Progenitor cell of endocrine pancreas (in vitro differentiated cells): ENCODE data around the gene PALLD. TPM values are rescaled to one million over a fixed set of nuclear protein-coding genes. Genes with fewer than 3 reads are reported as not detected.

ENCODE experiments used
- DNase-seq: peaks from one replicate; pipeline ENCODE4 v3.0.0; 2021; ENCODE audit warnings: low spot score; ENCODE audit not compliant: unreplicated experiment
- H3K27ac Mint-ChIP-seq: 2 replicates; pipeline ENCODE4 v1.8.0; 2021; ENCODE audit warnings: mild to moderate bottlenecking, moderate library complexity, mixed read lengths
- H3K27me3 Mint-ChIP-seq: 2 replicates; pipeline ENCODE4 v1.8.0; 2021; ENCODE audit warnings: mixed read lengths
- H3K36me3 Mint-ChIP-seq: 2 replicates; pipeline ENCODE4 v1.8.0; 2022; ENCODE audit warnings: mixed read lengths; ENCODE audit not compliant: insufficient read depth
- H3K4me1 Mint-ChIP-seq: 2 replicates; pipeline ENCODE4 v1.8.0; 2021; ENCODE audit warnings: low read depth, mixed read lengths
- H3K4me3 Mint-ChIP-seq: 2 replicates; pipeline ENCODE4 v1.8.0; 2021; ENCODE audit warnings: low read depth, mild to moderate bottlenecking, moderate library complexity, mixed read lengths
- H3K9me3 Mint-ChIP-seq: 2 replicates; pipeline ENCODE4 v1.8.0; 2021; ENCODE audit warnings: low read depth, mixed read lengths
- CTCF ChIP-seq: fragments of 200-600 bp; sonication (generic); IDR thresholded peaks from one replicate; pipeline ENCODE4 v1.5.0; 2021; ENCODE audit warnings: antibody characterized with exemption, mild to moderate bottlenecking; ENCODE audit not compliant: unreplicated experiment
- total RNA-seq: library from RNA; stranded (reverse); gene quantifications from 2 replicates; pipeline ENCODE4 v1.2.1, GENCODE V29; 2021

Gene PALLD
- total RNA-seq, 1 donor from 2014 or later, result 43.2 TPM

- Mint-ChIP-seq H3K27me3 (peaks cover 3% of the 10 kb centered on the region), H3K27ac (no peak overlapping the region), H3K36me3 (no peaks in the 10 kb centered on the region), H3K4me1 (peaks cover 8% of the 10 kb centered on the region), H3K9me3 (no peaks in the 10 kb centered on the region), H3K4me3 (no peak overlapping the region)
- DNase-seq, result no peak
- TF ChIP-seq CTCF, result no peak
Measured at GRCh38 chr4:168639914-168640313, 143.1 kb downstream of the PALLD start.

DNA sequence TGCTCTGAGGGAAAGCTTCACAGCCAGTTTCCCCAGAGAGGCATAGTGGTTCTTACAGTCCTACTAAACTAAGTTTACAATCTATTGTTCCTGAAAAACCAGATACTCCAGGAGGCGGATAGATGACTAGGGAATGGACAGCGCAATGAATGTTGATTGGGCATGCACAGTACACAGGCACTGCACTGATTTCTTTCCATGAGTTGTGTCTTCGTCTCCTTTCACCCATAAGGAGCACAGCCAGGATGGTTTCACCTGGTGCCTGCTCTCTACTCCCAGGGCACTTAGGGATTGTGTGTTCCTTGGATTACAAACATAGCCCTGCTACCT, 144.9 kb downstream of the PALLD start:
- Mint-ChIP-seq H3K36me3 (no peaks in the 10 kb centered on the region), H3K27ac (no peak overlapping the region), H3K4me3 (no peak overlapping the region), H3K4me1 (peaks cover 6% of the 10 kb centered on the region), H3K27me3 (peaks cover 2% of the 10 kb centered on the region), H3K9me3 (no peaks in the 10 kb centered on the region)
- DNase-seq, result no peak
- no peak for TF ChIP-seq CTCF

GRCh38 chr4:168642591-168642990, 145.7 kb downstream of the PALLD start:
- no peak for DNase-seq
- peaks cover 2% of the 10 kb centered on the region for H3K4me1 Mint-ChIP-seq
- no peaks in the 10 kb centered on the region for H3K27me3 Mint-ChIP-seq
- TF ChIP-seq CTCF, result no peak
- H3K4me3 Mint-ChIP-seq, result no peak overlapping the region
- no peak overlapping the region for H3K27ac Mint-ChIP-seq
- H3K9me3 Mint-ChIP-seq, result no peaks in the 10 kb centered on the region
- no peaks in the 10 kb centered on the region for H3K36me3 Mint-ChIP-seq

DNA sequence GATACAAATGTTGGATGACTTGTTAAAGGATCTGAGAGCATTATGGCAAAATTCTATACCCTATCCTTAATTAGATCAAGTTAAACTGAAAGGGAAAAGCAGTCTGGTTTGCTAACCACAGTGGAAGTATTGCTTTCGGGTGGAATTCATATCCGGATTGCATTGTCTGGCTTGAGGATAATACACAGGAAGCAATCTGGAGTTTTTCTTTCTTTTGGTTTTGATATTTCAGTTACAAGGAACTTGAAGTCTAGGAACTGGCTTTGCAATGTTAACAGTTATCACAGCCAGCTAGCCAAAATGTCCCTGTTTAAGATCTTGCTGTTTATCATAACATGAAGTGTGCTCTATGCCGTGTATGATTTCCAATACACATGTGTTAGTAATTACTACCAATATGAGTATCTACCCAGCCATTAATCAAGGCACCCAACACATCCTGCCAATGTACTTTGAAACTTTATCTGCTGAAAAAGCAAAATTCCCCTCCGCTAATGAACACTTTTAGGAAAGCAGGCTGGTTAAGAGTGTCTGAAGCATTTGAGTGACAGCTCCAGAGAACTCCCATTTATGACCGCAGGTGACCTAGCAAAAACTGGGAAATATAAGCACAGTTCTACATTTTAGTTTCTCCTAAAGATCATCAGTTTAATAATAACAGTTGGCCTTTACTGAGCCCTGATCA, 146.4 kb downstream of the PALLD start:
- H3K27ac Mint-ChIP-seq, result no peak overlapping the region
- no peaks in the 10 kb centered on the region for H3K27me3 Mint-ChIP-seq
- no peaks in the 10 kb centered on the region for H3K9me3 Mint-ChIP-seq
- H3K4me1 Mint-ChIP-seq, result no peaks in the 10 kb centered on the region
- no peaks in the 10 kb centered on the region for H3K36me3 Mint-ChIP-seq
- no peak for DNase-seq
- no peak for TF ChIP-seq CTCF
- no peak overlapping the region for H3K4me3 Mint-ChIP-seq

DNA sequence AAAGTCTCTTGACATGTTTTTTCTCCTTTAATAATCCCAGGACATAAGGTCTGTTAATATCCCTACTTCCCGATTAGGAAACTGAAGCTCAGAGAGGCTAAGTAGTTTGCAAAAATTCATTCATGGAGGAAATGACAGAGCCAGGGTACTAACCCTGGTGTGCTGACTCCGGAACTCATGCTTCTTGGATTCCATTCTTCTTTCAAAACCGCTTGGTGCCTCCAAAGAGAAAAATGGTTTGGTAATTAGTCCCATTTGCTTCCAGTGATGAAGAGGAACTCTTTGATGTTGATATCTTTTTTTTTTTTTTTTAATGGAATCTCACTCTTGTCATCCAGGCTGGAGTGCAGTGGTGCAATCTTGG, 146.9 kb downstream of the PALLD start:
- no peaks in the 10 kb centered on the region for H3K27me3 Mint-ChIP-seq
- no peak for TF ChIP-seq CTCF
- no peak for DNase-seq
- no peak overlapping the region for H3K4me3 Mint-ChIP-seq
- no peak overlapping the region for H3K27ac Mint-ChIP-seq
- H3K9me3 Mint-ChIP-seq, result no peaks in the 10 kb centered on the region
- H3K4me1 Mint-ChIP-seq, result no peaks in the 10 kb centered on the region
- H3K36me3 Mint-ChIP-seq, result no peaks in the 10 kb centered on the region
